Subcutaneous adipose tissue (tissue), 4 donors: Measurements from ENCODE around the gene ANKRD53. TPM values are rescaled to one million over a fixed set of nuclear protein-coding genes. Genes with fewer than 3 reads are reported as not detected.

Experiments used
- total RNA-seq, 4 donors: library from RNA; depleted of rRNA; stranded (reverse); fragments of >200 nt; gene quantifications; one replicate each; pipeline ENCODE4 v1.1.0, GENCODE V29; 2016
- TF ChIP-seq, protein P1 (sequence below): fragments of 450-650 bp; IDR thresholded peaks from one replicate; pipeline ENCODE4 v1.5.1; 2016; ENCODE audit warnings: low read depth, mild to moderate bottlenecking, control low read depth, antibody characterized with exemption, moderate library complexity

The ANKRD53 gene
- total RNA-seq, 4 donors from 2014 or later, result 3.5 to 16.4 (median 8.3) TPM

DNA sequence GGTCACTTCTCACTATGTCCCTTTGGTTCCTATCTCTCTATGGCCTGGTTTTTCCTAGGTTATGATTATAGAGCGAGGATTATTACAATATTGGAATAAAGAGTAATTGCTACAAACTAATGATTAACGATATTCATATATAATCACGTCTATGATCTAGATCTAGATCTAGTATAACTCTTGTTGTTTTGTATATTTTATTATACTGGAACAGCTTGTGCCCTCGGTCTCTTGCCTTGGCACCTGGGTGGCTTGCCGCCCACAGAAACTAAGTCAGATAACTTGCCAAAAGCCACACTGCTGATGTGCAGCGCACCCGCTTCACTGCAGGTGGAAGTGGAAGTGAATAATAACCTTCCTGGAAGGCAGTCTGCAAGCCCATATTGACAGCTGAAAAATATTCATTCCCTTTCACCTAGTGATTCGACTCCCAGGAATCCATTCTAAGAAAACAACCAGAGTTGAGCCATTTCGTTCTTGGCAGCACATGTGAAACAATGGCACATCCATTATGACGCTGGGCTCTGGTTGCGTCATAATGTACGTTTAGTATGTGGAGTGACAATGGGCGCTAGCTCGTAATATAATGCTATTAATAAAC, 725 bp upstream of the ANKRD53 start:
- TF ChIP-seq, protein P1, sequence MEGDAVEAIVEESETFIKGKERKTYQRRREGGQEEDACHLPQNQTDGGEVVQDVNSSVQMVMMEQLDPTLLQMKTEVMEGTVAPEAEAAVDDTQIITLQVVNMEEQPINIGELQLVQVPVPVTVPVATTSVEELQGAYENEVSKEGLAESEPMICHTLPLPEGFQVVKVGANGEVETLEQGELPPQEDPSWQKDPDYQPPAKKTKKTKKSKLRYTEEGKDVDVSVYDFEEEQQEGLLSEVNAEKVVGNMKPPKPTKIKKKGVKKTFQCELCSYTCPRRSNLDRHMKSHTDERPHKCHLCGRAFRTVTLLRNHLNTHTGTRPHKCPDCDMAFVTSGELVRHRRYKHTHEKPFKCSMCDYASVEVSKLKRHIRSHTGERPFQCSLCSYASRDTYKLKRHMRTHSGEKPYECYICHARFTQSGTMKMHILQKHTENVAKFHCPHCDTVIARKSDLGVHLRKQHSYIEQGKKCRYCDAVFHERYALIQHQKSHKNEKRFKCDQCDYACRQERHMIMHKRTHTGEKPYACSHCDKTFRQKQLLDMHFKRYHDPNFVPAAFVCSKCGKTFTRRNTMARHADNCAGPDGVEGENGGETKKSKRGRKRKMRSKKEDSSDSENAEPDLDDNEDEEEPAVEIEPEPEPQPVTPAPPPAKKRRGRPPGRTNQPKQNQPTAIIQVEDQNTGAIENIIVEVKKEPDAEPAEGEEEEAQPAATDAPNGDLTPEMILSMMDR, result no peak

DNA sequence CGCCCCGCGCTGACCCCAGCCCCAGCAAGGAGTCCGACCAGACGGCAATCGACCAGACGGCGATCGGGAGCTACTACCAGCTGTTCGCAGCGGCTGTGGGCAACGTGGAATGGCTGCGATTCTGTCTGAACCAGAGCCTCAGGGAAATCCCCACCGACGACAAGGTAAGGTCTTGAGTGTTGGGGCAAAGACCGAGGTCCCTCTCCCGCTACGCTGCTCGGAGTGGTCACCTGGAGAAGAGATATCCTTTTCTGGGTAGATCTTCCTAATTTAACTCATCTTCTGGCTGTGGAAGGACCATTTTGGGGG, 704 bp downstream of the ANKRD53 start:
- TF ChIP-seq, protein P1, result no peak

DNA sequence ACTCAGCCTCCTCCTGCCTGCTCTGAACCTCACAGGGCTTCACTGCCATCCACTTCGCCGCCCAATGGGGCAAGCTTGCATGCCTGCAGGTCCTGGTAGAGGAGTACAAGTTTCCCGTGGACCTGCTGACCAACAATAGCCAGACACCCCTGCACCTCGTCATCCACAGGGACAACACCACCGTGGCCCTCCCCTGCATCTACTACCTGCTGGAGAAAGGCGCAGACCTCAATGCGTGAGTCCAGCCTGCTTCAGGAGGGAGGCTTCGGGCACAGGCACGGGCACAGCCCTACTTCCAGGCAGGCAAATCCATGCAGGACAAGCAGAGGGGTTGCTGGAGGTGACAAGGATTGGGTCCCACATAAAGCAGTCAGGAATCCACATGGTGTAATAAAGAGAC, 1.2 kb downstream of the ANKRD53 start:
- TF ChIP-seq, protein P1, result no peak

DNA sequence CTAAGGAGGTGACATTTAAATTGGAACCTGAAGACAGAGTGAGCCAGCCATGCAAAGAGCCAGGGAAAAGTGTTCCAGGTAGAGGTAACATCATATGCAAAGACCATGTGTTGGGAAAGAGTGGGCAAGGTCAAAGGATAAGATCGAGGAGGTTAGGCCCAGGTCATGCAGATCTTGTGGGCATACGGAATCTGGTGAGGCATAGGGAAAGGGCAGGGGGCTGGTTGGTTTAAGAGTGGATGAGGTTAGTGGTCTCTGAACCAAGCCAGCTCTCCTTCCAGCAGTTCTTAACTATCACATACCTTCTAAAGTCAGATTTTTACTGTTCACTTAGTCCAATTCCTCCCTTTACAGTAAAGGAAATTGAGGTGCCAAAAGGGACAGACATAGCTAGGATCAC, 3.0 kb downstream of the ANKRD53 start:
- TF ChIP-seq, protein P1, result no peak

DNA sequence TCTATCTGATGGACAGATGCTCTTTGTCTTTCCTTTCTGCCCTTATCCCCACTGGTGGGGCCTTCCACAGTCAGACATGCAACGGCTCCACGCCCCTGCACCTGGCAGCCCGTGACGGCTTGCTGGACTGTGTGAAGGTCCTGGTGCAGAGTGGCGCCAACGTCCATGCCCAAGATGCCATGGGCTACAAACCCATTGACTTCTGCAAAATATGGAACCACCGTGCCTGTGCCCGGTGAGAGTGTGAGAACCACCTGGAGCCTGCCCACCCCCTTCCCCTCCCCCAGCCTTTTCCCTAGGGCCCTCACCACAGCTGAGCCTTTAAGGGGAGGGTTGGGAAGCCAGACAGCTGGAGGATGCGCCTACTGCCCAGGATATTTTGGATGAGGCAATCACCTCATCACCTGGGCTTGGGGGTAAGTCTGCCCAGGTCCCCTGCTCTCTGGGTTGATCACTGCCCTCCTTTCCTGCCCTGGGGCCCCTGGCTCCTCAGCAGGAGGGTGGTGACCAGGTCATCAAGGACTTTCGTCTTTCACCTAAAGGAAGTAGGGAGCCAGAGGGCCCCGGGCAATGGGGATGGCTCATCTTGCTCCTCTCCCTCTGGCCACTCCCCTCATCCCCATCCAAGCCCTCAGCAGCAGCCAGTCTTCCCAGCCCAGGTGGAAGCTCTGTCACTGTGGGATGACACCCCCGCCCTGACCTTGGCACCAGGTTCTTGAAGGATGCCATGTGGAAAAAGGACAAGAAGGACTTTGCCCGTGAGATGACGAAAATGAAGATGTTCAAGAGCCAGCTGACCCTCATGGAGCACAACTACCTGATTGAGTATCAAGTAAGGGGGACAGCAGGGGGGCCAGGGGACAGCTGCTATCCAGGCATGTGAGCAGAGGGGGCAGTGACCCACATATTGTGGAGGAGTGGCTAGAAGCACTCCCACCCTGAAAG, 3.7 kb downstream of the ANKRD53 start:
- TF ChIP-seq, protein P1, result no peak

DNA sequence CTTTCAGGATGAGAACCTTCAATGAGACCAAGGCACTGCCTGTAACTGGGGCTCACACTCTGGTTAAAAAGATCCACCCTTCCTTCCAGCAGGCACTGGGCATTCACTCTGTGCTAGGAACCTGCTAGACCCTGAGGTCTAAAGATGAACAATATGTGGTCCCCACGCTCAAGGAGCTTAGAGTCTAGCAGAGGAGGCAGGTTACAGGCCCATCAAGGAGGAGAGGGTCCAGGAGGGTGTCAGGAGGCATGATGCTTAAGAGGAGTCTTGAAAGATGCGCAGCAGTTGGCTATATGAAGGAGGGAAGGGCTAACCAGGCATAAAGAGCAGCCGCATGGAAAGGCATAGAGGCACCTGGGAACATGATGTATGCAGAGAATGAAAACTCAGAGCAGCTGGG, 4.5 kb downstream of the ANKRD53 start:
- TF ChIP-seq, protein P1, result no peak

DNA sequence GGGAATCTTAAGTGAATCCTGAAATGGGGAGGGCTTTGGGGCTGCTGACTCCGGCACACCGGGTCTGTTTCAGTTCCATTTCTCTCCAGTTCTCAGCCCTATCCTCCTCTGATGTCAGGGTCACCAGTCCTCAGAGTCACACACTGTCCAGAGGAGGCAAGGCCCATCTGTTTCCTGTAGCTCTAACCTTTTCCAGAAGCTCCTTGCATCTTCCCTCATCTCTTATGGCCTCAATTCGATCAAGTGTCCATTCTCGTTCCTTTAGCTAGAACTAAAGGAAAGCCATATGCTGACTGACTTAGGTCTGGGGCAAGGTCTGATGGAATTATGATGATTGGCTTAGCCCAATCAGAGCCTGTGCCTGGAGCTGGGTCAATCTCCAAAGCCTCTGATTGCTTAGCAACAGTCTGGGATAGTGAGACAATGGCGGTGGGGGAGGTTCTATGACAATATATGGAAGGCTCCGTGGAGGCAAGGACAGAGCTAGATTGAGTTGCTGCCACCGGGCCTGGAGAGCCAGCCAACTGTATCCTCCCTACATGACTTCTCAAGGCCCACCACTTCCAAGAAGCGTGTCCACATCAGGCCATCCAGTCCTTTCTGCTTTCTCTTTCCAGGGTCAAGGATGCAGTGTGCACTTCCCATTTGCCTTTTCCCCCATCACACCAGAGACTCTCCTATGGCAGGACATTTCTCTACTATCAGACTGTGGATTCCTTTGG, 5.2 kb downstream of the ANKRD53 start:
- TF ChIP-seq, protein P1, result no peak
